HEK293 (cell line): ENCODE data around the gene TLE1.

Experiments used
- CTCF ChIA-PET: fragments of 350-600 bp; formaldehyde crosslinking; extraction: SDS; loops from one replicate; lab custom pipeline; 2021; ENCODE audit warnings: antibody characterized with exemption; lab: Yijun Ruan, JAX
- POLR2A ChIA-PET: fragments of 300-600 bp; formaldehyde crosslinking; extraction: SDS; loops from one replicate; lab custom pipeline; 2020; ENCODE audit warnings: antibody characterized with exemption, inconsistent platforms; lab: Yijun Ruan, JAX
- H3K27ac ChIP-seq: fragments of 200-500 bp; sonication (Bioruptor generic); 2 replicates; pipeline ENCODE4 v1.5.1; 2014; ENCODE audit warnings: low read depth, low read length, control low read depth, inconsistent platforms; ENCODE audit errors: extremely low read depth
- H3K36me3 ChIP-seq, 2 experiments: fragments of 200-500 bp in 1 of 2; sonication (Bioruptor generic) in 1 of 2; 1 replicate in 1 of 2; 2 replicates in 1 of 2; pipeline ENCODE4 v1.5.1; 2014 to 2017; ENCODE audit warnings: inconsistent platforms in 2 of 2, low read length in 2 of 2; ENCODE audit not compliant: control insufficient read depth in 2 of 2, insufficient read depth in 1 of 2
- H3K4me1 ChIP-seq: fragments of 200-500 bp; sonication (Bioruptor generic); 2 replicates; pipeline ENCODE4 v1.5.1; 2014; ENCODE audit warnings: mild to moderate bottlenecking, low read length, inconsistent platforms; ENCODE audit not compliant: control insufficient read depth, insufficient read depth
- H3K4me3 ChIP-seq: 2 replicates; pipeline ENCODE4 v1.5.1; 2011; ENCODE audit warnings: low read depth, mild to moderate bottlenecking, control low read depth, low read length, moderate library complexity
- H3K9me3 ChIP-seq: fragments of 200-500 bp; sonication (Bioruptor generic); 2 replicates; pipeline ENCODE4 v1.5.1; 2014; ENCODE audit warnings: low read depth, low read length, inconsistent platforms; ENCODE audit not compliant: control insufficient read depth, insufficient read depth
- GLI2 ChIP-seq: fragments of 450-650 bp; formaldehyde crosslinking; IDR thresholded peaks from 2 replicates; pipeline ENCODE4; 2017; ENCODE audit warnings: missing biosample characterization, missing genetic modification characterization, low read depth, borderline replicate concordance
- KLF10 ChIP-seq: fragments of 450-650 bp; IDR thresholded peaks from 2 replicates; pipeline ENCODE4 v1.5.1; 2018; ENCODE audit warnings: missing biosample characterization, mild to moderate bottlenecking, missing genetic modification characterization
- KLF7 ChIP-seq: fragments of 450-650 bp; formaldehyde crosslinking; IDR thresholded peaks from 2 replicates; pipeline ENCODE4 v1.5.1; 2016; ENCODE audit warnings: missing biosample characterization, missing genetic modification characterization, borderline replicate concordance
- SP7 ChIP-seq: fragments of 450-650 bp; formaldehyde crosslinking; IDR thresholded peaks from 2 replicates; pipeline ENCODE4 v1.5.1; 2016; ENCODE audit warnings: missing biosample characterization, missing genetic modification characterization
- TRIM28 ChIP-seq: IDR thresholded peaks from 2 replicates; pipeline ENCODE4 v1.6.1; 2011; ENCODE audit warnings: low read length, control low read depth, borderline replicate concordance
- ZBTB8A ChIP-seq: fragments of 450-650 bp; formaldehyde crosslinking; IDR thresholded peaks from 2 replicates; pipeline ENCODE4 v1.5.1; 2016; ENCODE audit warnings: missing biosample characterization, missing genetic modification characterization
- ZEB2 ChIP-seq: fragments of 450-650 bp; formaldehyde crosslinking; IDR thresholded peaks from 2 replicates; pipeline ENCODE4 v1.5.1; 2016; ENCODE audit warnings: missing biosample characterization, missing genetic modification characterization
- ZFP37 ChIP-seq: fragments of 450-650 bp; formaldehyde crosslinking; IDR thresholded peaks from 2 replicates; pipeline ENCODE4 v1.5.1; 2016; ENCODE audit warnings: missing biosample characterization, missing genetic modification characterization
- ZNF138 ChIP-seq: fragments of 450-650 bp; formaldehyde crosslinking; IDR thresholded peaks from 2 replicates; pipeline ENCODE4 v1.5.1; 2016; ENCODE audit warnings: missing biosample characterization, missing genetic modification characterization, borderline replicate concordance
- ZNF221 ChIP-seq: fragments of 450-650 bp; formaldehyde crosslinking; IDR thresholded peaks from 2 replicates; pipeline ENCODE4 v1.5.1; 2017; ENCODE audit warnings: missing biosample characterization, missing genetic modification characterization, borderline replicate concordance
- ZNF274 ChIP-seq, 2 experiments: fragments of 200-500 bp in 1 of 2; fragments of 450-650 bp in 1 of 2; sonication (Bioruptor generic) in 1 of 2; formaldehyde crosslinking in 1 of 2; IDR thresholded peaks; 2 replicates each; pipeline versions ENCODE4 v1.5.1 to v1.6.1; 2014 to 2016; ENCODE audit warnings: borderline replicate concordance in 1 of 2, inconsistent platforms in 1 of 2, low read length in 1 of 2, missing biosample characterization in 1 of 2, missing genetic modification characterization in 1 of 2
- ZNF354C ChIP-seq: fragments of 450-650 bp; formaldehyde crosslinking; IDR thresholded peaks from 2 replicates; pipeline ENCODE4 v1.5.1; 2016; ENCODE audit warnings: missing biosample characterization, missing genetic modification characterization, low read depth, borderline replicate concordance
- ZNF501 ChIP-seq: fragments of 450-650 bp; formaldehyde crosslinking; IDR thresholded peaks from 2 replicates; pipeline ENCODE4 v1.5.1; 2016; ENCODE audit warnings: missing biosample characterization, missing genetic modification characterization
- ZNF529 ChIP-seq: fragments of 450-650 bp; formaldehyde crosslinking; IDR thresholded peaks from 2 replicates; pipeline ENCODE4 v1.5.1; 2017; ENCODE audit warnings: missing genetic modification characterization, missing biosample characterization; ENCODE audit not compliant: insufficient replicate concordance
- ZNF555 ChIP-seq: fragments of 450-650 bp; formaldehyde crosslinking; conservative IDR thresholded peaks from 2 replicates; pipeline ENCODE4 v1.5.1; 2017; ENCODE audit warnings: missing biosample characterization, mild to moderate bottlenecking, missing genetic modification characterization, inconsistent platforms
- ZNF560 ChIP-seq: fragments of 450-650 bp; formaldehyde crosslinking; IDR thresholded peaks from 2 replicates; pipeline ENCODE4 v1.5.1; 2017; ENCODE audit warnings: missing biosample characterization, missing genetic modification characterization, borderline replicate concordance
- ZNF654 ChIP-seq: fragments of 450-650 bp; formaldehyde crosslinking; IDR thresholded peaks from 2 replicates; pipeline ENCODE4 v1.5.1; 2016; ENCODE audit warnings: low read depth, missing biosample characterization, missing genetic modification characterization
- ZNF670 ChIP-seq: fragments of 450-650 bp; formaldehyde crosslinking; IDR thresholded peaks from 2 replicates; pipeline ENCODE4 v1.5.1; 2016; ENCODE audit warnings: missing biosample characterization, missing genetic modification characterization, low read depth
- TF ChIP-seq, protein P1 (sequence below): fragments of 450-650 bp; IDR thresholded peaks from 2 replicates; pipeline ENCODE4 v1.5.1; 2018; ENCODE audit warnings: missing biosample characterization, mild to moderate bottlenecking, missing genetic modification characterization
- TF ChIP-seq, protein P2 (sequence below): fragments of 450-650 bp; formaldehyde crosslinking; IDR thresholded peaks from 2 replicates; pipeline ENCODE4 v1.5.1; 2016; ENCODE audit warnings: missing biosample characterization, missing genetic modification characterization
- TF ChIP-seq, protein P3 (sequence below): fragments of 450-650 bp; formaldehyde crosslinking; conservative IDR thresholded peaks from 2 replicates; pipeline ENCODE4 v1.5.1; 2016; ENCODE audit warnings: low read depth, missing biosample characterization, missing genetic modification characterization
- TF ChIP-seq, protein P4 (sequence below): fragments of 450-650 bp; formaldehyde crosslinking; IDR thresholded peaks from 2 replicates; pipeline ENCODE4 v1.5.1; 2016; ENCODE audit warnings: missing biosample characterization, missing genetic modification characterization, borderline replicate concordance
- TF ChIP-seq, protein P5 (sequence below): fragments of 450-650 bp; formaldehyde crosslinking; IDR thresholded peaks from 2 replicates; pipeline ENCODE4 v1.5.1; 2016; ENCODE audit warnings: missing biosample characterization, missing genetic modification characterization

The TLE1 gene

DNA sequence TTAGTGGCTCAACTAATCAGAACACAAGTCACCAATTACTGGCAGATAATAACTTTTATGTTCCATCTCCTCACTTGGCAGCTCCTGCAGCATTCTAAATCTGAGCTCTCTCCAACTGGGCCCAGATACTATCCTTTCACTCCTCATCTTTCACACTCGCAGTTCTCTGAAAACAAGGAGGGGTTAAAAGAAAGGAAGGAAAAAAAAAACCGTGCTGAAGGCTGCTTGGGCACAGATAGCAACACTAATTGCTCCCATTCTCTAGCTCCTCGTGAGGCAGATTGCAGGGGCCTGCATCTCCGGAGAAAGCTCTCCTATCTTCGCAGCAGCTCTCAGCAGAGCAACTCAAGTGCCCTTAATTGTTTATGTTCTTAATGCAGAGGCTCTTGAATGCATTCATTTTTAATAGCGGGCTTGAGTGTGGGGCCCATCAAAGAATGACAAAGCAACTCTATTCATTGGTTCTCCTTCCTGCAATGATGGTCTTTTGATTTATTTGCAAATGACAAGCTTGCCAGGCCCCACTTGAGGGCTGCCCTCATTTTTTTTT is 23.9 kb downstream of the TLE1 start (continued):
- TF ChIP-seq, protein P1, sequence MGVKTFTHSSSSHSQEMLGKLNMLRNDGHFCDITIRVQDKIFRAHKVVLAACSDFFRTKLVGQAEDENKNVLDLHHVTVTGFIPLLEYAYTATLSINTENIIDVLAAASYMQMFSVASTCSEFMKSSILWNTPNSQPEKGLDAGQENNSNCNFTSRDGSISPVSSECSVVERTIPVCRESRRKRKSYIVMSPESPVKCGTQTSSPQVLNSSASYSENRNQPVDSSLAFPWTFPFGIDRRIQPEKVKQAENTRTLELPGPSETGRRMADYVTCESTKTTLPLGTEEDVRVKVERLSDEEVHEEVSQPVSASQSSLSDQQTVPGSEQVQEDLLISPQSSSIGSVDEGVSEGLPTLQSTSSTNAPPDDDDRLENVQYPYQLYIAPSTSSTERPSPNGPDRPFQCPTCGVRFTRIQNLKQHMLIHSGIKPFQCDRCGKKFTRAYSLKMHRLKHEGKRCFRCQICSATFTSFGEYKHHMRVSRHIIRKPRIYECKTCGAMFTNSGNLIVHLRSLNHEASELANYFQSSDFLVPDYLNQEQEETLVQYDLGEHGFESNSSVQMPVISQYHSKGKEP (tag by site-specific recombination), result peak; percentile 84
- TF ChIP-seq, protein P2, sequence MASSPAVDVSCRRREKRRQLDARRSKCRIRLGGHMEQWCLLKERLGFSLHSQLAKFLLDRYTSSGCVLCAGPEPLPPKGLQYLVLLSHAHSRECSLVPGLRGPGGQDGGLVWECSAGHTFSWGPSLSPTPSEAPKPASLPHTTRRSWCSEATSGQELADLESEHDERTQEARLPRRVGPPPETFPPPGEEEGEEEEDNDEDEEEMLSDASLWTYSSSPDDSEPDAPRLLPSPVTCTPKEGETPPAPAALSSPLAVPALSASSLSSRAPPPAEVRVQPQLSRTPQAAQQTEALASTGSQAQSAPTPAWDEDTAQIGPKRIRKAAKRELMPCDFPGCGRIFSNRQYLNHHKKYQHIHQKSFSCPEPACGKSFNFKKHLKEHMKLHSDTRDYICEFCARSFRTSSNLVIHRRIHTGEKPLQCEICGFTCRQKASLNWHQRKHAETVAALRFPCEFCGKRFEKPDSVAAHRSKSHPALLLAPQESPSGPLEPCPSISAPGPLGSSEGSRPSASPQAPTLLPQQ, result peak; percentile 80
- TF ChIP-seq, protein P3, sequence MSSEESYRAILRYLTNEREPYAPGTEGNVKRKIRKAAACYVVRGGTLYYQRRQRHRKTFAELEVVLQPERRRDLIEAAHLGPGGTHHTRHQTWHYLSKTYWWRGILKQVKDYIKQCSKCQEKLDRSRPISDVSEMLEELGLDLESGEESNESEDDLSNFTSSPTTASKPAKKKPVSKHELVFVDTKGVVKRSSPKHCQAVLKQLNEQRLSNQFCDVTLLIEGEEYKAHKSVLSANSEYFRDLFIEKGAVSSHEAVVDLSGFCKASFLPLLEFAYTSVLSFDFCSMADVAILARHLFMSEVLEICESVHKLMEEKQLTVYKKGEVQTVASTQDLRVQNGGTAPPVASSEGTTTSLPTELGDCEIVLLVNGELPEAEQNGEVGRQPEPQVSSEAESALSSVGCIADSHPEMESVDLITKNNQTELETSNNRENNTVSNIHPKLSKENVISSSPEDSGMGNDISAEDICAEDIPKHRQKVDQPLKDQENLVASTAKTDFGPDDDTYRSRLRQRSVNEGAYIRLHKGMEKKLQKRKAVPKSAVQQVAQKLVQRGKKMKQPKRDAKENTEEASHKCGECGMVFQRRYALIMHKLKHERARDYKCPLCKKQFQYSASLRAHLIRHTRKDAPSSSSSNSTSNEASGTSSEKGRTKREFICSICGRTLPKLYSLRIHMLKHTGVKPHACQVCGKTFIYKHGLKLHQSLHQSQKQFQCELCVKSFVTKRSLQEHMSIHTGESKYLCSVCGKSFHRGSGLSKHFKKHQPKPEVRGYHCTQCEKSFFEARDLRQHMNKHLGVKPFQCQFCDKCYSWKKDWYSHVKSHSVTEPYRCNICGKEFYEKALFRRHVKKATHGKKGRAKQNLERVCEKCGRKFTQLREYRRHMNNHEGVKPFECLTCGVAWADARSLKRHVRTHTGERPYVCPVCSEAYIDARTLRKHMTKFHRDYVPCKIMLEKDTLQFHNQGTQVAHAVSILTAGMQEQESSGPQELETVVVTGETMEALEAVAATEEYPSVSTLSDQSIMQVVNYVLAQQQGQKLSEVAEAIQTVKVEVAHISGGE (tag by site-specific recombination), result no peak
- peak; percentile 42 for TF ChIP-seq ZBTB8A (tag by site-specific recombination)
- TF ChIP-seq ZNF221 (tag by site-specific recombination), result no peak
- no peak for TF ChIP-seq ZNF274 (IDR thresholded peaks at IDR 0.05; ENCODE audit: low read length)
- no peak for TF ChIP-seq ZNF274 (tag by site-specific recombination; IDR thresholded peaks at IDR 0.05; ENCODE audit: borderline replicate concordance)
- peak; percentile 51; the same call in 1 of the 2 replicates for TF ChIP-seq TRIM28
- 0 out of 2 replicates have a peak, but pooled peaks have one; percentile 15 for TF ChIP-seq ZEB2
- peak; percentile 15; the same call in 1 of the 2 replicates for TF ChIP-seq KLF10 (tag by site-specific recombination)
- peak; percentile 40; the same call in 1 of the 2 replicates for TF ChIP-seq SP7 (tag by site-specific recombination)
- TF ChIP-seq ZFP37 (tag by site-specific recombination), result no peak
- no peak for TF ChIP-seq ZNF654 (tag by site-specific recombination)
- TF ChIP-seq, all 188 proteins: peak for 11

DNA sequence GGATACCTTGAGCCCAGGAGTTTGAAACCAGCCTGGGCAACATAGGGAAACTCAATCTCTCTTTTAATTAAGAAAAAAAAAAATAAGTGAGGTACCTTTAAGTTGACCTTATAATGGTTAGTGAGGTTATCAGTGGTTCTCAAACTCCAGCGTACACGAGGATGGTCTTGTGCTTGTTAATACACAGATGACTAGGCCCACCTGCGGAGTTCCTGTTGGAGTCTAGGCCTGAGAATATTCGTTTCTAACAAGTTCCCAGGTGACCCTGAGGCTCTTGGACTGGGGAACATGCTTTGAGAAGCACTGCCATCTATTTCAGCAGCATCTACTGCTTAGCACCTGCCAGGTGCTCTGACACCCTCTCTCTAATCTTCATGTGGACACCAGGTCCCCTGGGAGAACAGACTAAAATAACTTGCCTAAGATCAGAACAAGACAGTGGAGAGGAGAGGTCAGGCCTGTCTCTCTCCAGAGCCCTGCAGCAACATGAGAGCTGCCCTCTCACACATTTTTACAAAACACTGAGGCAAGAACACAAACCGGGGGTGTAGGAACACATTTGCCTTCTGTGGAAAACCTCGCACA is 24.6 kb downstream of the TLE1 start:
- ChIA-PET CTCF (no interaction called here), POLR2A (no interaction called here)
- TF ChIP-seq KLF7 (tag by site-specific recombination) (no peak), GLI2 (no peak), KLF10 (tag by site-specific recombination) (no peak), TRIM28 (no peak), SP7 (tag by site-specific recombination) (no peak), ZNF560 (no peak), ZNF529 (tag by site-specific recombination) (no peak), ZNF138 (tag by site-specific recombination) (no peak), ZNF354C (tag by site-specific recombination) (no peak), ZNF555 (tag by site-specific recombination) (no peak), ZNF501 (tag by site-specific recombination) (no peak), ZNF670 (no peak)
- TF ChIP-seq, protein P4, sequence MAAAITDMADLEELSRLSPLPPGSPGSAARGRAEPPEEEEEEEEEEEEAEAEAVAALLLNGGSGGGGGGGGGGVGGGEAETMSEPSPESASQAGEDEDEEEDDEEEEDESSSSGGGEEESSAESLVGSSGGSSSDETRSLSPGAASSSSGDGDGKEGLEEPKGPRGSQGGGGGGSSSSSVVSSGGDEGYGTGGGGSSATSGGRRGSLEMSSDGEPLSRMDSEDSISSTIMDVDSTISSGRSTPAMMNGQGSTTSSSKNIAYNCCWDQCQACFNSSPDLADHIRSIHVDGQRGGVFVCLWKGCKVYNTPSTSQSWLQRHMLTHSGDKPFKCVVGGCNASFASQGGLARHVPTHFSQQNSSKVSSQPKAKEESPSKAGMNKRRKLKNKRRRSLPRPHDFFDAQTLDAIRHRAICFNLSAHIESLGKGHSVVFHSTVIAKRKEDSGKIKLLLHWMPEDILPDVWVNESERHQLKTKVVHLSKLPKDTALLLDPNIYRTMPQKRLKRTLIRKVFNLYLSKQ (tag by site-specific recombination), result no peak
- TF ChIP-seq, protein P5, sequence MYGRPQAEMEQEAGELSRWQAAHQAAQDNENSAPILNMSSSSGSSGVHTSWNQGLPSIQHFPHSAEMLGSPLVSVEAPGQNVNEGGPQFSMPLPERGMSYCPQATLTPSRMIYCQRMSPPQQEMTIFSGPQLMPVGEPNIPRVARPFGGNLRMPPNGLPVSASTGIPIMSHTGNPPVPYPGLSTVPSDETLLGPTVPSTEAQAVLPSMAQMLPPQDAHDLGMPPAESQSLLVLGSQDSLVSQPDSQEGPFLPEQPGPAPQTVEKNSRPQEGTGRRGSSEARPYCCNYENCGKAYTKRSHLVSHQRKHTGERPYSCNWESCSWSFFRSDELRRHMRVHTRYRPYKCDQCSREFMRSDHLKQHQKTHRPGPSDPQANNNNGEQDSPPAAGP, result no peak
- Histone ChIP-seq H3K4me1 (peaks cover 24% of the 10 kb centered on the region), H3K36me3 (peaks cover 20 to 42% of the 10 kb centered on the region in 2 experiments), H3K4me3 (no peak overlapping the region), H3K27ac (peak overlapping the region; percentile 44; the same call in 1 of the 2 replicates), H3K9me3 (no peaks in the 10 kb centered on the region)
